SU-DHL-6 (cell line): ENCODE measurements around the gene RNU2-1.
"Not testable (repeated sequence)": the region's sequence is repeated elsewhere in the genome, so short reads cannot be mapped to it uniquely, and the experiment has no call there.

Source experiments
- H2AFZ ChIP-seq: fragments of 200-600 bp; sonication (generic); 2 replicates; pipeline ENCODE4 v1.6.1; 2014; ENCODE audit warnings: low read depth, mild to moderate bottlenecking, moderate library complexity, mixed read lengths, antibody characterized with exemption, low read length; ENCODE audit not compliant: severe bottlenecking
- H3F3A ChIP-seq: fragments of 200-600 bp; shearing (Covaris generic); 2 replicates; pipeline ENCODE4 v1.6.0; 2016; ENCODE audit warnings: antibody characterized with exemption, mild to moderate bottlenecking; ENCODE audit not compliant: insufficient read depth
- H3K27ac ChIP-seq: fragments of 200-600 bp; sonication (generic); 2 replicates; pipeline ENCODE4 v1.5.1; 2016; ENCODE audit warnings: low read depth, mild to moderate bottlenecking, low read length, moderate library complexity, mixed read lengths
- H3K27me3 ChIP-seq: fragments of 200-600 bp; sonication (generic), shearing (Covaris generic); 2 replicates; pipeline ENCODE4 v1.6.0; 2014; ENCODE audit warnings: mild to moderate bottlenecking, low read length
- H3K36me3 ChIP-seq: fragments of 200-600 bp; sonication (generic); 2 replicates; pipeline ENCODE4 v1.6.1; 2014; ENCODE audit warnings: mild to moderate bottlenecking, low read length, mixed read lengths
- H3K4me2 ChIP-seq: fragments of 300-600, 200-600 bp; shearing (Covaris generic), sonication (generic); 2 replicates; pipeline ENCODE4 v1.6.0; 2014; ENCODE audit warnings: low read length, low read depth, mild to moderate bottlenecking; ENCODE audit not compliant: poor library complexity, severe bottlenecking
- H3K4me3 ChIP-seq: fragments of 200-600 bp; sonication (generic); 2 replicates; pipeline ENCODE4 v1.5.1; 2014; ENCODE audit warnings: antibody characterized with exemption, low read length, mild to moderate bottlenecking, mixed read lengths; ENCODE audit not compliant: insufficient read depth, poor library complexity, severe bottlenecking
- H3K79me2 ChIP-seq: fragments of 200-600 bp; sonication (generic); 2 replicates; pipeline ENCODE4 v1.6.1; 2014; ENCODE audit warnings: mild to moderate bottlenecking, low read length, moderate library complexity; ENCODE audit not compliant: insufficient read depth
- H3K9ac ChIP-seq: fragments of 200-600 bp; sonication (generic); 2 replicates; pipeline ENCODE4 v1.7.0; 2014; ENCODE audit warnings: mild to moderate bottlenecking, low read length
- H3K9me2 ChIP-seq: fragments of 200-600 bp; sonication (generic); replicated peaks from 2 replicates; pipeline ENCODE4 v1.6.1; 2014; ENCODE audit warnings: low read length; ENCODE audit not compliant: insufficient read depth
- H3K9me3 ChIP-seq: fragments of 200-600 bp; sonication (generic); 2 replicates; pipeline ENCODE4 v1.6.1; 2014; ENCODE audit warnings: low read length, mixed read lengths; ENCODE audit not compliant: insufficient read depth
- H4K20me1 ChIP-seq: fragments of 200-600 bp; sonication (generic); 2 replicates; pipeline ENCODE4 v1.6.1; 2014; ENCODE audit warnings: low read depth, mild to moderate bottlenecking, antibody characterized with exemption, low read length, moderate library complexity, mixed read lengths

Gene RNU2-1

DNA sequence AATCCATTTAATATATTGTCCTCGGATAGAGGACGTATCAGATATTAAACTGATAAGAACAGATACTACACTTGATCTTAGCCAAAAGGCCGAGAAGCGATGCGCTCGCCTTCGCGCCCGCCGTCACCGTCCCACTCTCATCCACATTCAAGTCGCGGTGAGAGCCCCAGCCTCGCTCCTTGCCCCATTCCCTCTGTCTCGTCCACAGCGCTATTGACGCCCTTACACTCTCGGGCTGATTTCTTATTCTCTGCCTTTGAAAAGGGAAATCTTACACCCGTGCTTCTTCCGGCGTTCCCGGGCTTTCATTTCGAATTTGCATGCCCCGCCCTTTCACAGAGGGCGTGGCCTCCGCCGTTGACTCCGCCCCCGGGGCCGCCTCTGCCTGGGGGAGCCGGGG, at the start of gene RNU2-1:
Gene RNU2-1 (minus strand): TSS at position 101 of the 400 bp plus-strand sequence.
- not testable (repeated sequence) for H3K79me2 ChIP-seq, H2AFZ ChIP-seq, H3K9ac ChIP-seq, H3K27me3 ChIP-seq, H3K27ac ChIP-seq, H4K20me1 ChIP-seq, H3K9me2 ChIP-seq, H3K4me2 ChIP-seq, H3F3A ChIP-seq, H3K36me3 ChIP-seq, H3K9me3 ChIP-seq, H3K4me3 ChIP-seq

DNA sequence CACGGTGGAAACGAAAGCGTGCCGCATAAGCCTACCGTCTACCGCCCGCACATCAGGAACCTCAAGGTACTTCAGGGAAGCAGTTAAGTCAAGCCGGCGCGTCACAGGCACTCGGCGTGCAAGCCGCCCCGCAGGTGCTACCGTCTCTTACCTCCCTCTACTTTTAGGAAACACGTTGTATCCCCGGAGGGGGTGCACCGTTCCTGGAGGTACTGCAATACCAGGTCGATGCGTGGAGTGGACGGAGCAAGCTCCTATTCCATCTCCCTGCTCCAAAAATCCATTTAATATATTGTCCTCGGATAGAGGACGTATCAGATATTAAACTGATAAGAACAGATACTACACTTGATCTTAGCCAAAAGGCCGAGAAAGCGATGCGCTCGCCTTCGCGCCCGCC, 39.1 kb upstream of the RNU2-1 start:
- H3K36me3 ChIP-seq, H3K27ac ChIP-seq, H3K4me3 ChIP-seq, H3F3A ChIP-seq, H3K4me2 ChIP-seq, H3K9ac ChIP-seq, H4K20me1 ChIP-seq, H3K9me3 ChIP-seq, H3K27me3 ChIP-seq, H2AFZ ChIP-seq, H3K9me2 ChIP-seq, H3K79me2 ChIP-seq: not testable (repeated sequence)

DNA sequence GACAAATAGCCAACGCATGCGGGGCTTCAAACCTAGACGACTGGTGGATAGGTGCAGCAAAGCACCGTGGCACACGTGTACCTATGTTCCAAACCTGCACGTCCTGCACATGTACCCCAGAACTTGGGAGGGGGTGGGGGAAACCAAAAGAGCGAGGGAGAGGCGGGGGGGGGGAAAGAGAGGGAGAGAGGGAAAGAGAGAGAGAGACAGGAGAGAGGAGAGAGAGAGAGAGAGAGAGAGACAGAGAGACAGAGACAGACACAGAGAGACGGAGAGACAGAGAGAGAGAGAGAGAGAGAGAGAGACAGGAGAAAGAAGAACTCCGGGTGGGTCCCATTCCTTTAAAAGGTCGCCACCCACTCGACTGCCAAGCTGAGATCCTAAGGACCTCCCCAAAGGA, 38.7 kb upstream of the RNU2-1 start:
- not testable (repeated sequence) for H3K9me2 ChIP-seq, H3K36me3 ChIP-seq, H3K79me2 ChIP-seq, H3K9me3 ChIP-seq, H3K9ac ChIP-seq, H2AFZ ChIP-seq, H3K27ac ChIP-seq, H4K20me1 ChIP-seq, H3K27me3 ChIP-seq, H3K4me2 ChIP-seq, H3K4me3 ChIP-seq, H3F3A ChIP-seq

- not testable (repeated sequence) for H4K20me1 ChIP-seq, H3F3A ChIP-seq, H3K9me2 ChIP-seq, H3K79me2 ChIP-seq, H3K36me3 ChIP-seq, H3K4me3 ChIP-seq, H2AFZ ChIP-seq, H3K9ac ChIP-seq, H3K9me3 ChIP-seq, H3K27me3 ChIP-seq, H3K27ac ChIP-seq, H3K4me2 ChIP-seq
Measured at GRCh38 chr17:43270552-43271504, 37.1 kb upstream of the RNU2-1 start.

DNA sequence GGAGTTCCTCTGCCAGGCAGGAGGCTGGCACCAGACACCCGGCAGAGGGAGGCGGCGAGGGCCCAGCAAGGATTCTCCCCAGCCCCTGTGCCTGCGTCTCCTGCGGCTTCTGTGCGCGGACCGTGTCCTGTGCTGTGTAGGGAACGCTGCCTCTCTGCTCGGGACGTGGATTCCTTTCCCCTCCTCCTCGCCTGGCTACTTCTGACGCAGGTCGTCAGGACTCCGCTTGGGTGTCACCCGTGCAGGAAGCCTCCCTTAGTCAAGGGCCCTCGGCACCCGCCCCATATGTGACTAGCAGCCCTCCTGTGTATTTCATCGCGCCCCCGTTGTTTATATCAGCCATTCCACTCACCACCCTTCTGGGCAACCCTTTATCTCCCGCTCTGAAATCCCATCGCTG, 12.7 kb upstream of the RNU2-1 start:
- not testable (repeated sequence) for H3K36me3 ChIP-seq, H3F3A ChIP-seq, H2AFZ ChIP-seq, H4K20me1 ChIP-seq, H3K9me3 ChIP-seq, H3K4me2 ChIP-seq, H3K27me3 ChIP-seq, H3K79me2 ChIP-seq, H3K9ac ChIP-seq, H3K4me3 ChIP-seq, H3K27ac ChIP-seq, H3K9me2 ChIP-seq

DNA sequence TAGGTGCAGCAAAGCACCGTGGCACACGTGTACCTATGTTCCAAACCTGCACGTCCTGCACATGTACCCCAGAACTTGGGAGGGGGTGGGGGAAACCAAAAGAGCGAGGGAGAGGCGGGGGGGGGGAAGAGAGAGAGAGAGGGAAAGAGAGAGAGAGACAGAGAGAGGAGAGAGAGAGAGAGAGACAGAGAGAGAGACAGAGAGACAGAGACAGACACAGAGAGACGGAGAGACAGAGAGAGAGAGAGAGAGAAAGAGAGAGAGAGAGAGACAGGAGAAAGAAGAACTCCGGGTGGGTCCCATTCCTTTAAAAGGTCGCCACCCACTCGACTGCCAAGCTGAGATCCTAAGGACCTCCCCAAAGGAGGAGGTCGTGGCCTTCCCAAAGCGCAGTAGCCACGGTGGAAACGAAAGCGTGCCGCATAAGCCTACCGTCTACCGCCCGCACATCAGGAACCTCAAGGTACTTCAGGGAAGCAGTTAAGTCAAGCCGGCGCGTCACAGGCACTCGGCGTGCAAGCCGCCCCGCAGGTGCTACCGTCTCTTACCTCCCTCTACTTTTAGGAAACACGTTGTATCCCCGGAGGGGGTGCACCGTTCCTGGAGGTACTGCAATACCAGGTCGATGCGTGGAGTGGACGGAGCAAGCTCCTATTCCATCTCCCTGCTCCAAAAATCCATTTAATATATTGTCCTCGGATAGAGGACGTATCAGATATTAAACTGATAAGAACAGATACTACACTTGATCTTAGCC, 7.0 kb upstream of the RNU2-1 start:
- H3K9me2 ChIP-seq, H3K27me3 ChIP-seq, H2AFZ ChIP-seq, H3K36me3 ChIP-seq, H3K9me3 ChIP-seq, H3K79me2 ChIP-seq, H3K4me3 ChIP-seq, H4K20me1 ChIP-seq, H3K27ac ChIP-seq, H3K4me2 ChIP-seq, H3K9ac ChIP-seq, H3F3A ChIP-seq: not testable (repeated sequence)

DNA sequence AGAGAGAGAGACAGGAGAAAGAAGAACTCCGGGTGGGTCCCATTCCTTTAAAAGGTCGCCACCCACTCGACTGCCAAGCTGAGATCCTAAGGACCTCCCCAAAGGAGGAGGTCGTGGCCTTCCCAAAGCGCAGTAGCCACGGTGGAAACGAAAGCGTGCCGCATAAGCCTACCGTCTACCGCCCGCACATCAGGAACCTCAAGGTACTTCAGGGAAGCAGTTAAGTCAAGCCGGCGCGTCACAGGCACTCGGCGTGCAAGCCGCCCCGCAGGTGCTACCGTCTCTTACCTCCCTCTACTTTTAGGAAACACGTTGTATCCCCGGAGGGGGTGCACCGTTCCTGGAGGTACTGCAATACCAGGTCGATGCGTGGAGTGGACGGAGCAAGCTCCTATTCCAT, 5.8 kb upstream of the RNU2-1 start:
- H3K79me2 ChIP-seq, H3F3A ChIP-seq, H3K9me2 ChIP-seq, H3K27ac ChIP-seq, H3K4me3 ChIP-seq, H2AFZ ChIP-seq, H3K27me3 ChIP-seq, H3K9me3 ChIP-seq, H3K9ac ChIP-seq, H4K20me1 ChIP-seq, H3K36me3 ChIP-seq, H3K4me2 ChIP-seq: not testable (repeated sequence)

GRCh38 chr17:43233263-43233662, 514 bp downstream of the RNU2-1 start:
- H3K27ac ChIP-seq, H3K4me3 ChIP-seq, H3K27me3 ChIP-seq, H3K79me2 ChIP-seq, H3K9me2 ChIP-seq, H2AFZ ChIP-seq, H3K9ac ChIP-seq, H3K4me2 ChIP-seq, H3K36me3 ChIP-seq, H3K9me3 ChIP-seq, H3F3A ChIP-seq, H4K20me1 ChIP-seq: not testable (repeated sequence)
